ENCODE measurements around the gene CCDC69.
A peak's percentile ranks its signal among the peaks of the same experiment; 100 is the strongest.

The CCDC69 gene

DNA sequence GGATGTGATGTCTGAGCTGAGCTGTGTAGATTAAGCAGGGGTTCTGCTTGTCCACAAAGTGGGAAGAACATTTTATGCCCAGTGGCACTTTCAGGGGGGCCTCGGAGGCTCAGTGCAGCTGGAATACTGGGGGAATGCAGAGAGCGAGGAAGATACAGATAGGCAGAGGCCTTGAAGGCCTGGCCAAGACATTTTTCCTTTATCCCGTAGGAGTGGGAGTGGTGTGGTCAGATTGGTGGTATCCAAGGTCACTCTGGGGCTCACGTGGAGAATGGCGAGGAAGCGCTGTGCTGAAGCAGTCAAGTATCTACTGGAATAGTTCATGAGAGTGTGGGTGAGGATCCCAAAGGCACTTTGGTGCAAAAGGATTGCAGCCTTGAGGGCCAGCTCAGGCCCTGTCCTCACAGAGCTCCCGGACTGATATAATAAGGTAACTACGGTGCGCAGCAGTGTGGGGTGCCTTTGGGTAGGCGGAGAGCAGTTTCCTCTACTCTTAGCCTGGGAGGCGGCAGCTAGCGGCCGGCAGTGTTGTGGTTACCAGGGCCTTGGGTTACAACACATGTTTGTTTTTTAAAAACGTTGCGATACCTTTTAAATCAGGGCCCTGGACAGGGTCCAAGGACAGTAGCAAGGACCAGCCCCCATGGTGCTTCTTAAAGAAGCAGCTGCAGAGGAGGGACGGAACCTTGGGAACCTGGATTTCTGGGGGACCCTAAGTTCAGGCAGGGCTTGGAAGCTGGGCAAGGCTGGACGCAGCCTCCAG, 10.8 kb upstream of the CCDC69 start:
- Histone ChIP-seq H3K4me2 (ENCODE audit: low read depth, low read length, poor library complexity, severe bottlenecking) (peak overlapping the region; percentile 62), H3K79me2 (ENCODE audit: insufficient read depth, low read length) (no peaks in the 10 kb centered on the region), H2AFZ (ENCODE audit: low read depth, low read length, severe bottlenecking) (no peak overlapping the region), H3K27me3 (ENCODE audit: low read length) (no peaks in the 10 kb centered on the region), H3K9me2 (replicated peaks; ENCODE audit: insufficient read depth, low read length) (no peaks in the 10 kb centered on the region), H3K36me3 (ENCODE audit: low read length) (no peaks in the 10 kb centered on the region), H3F3A (ENCODE audit: insufficient read depth) (peaks cover 75% of the 10 kb centered on the region), H3K4me3 (ENCODE audit: insufficient read depth, low read length, poor library complexity, severe bottlenecking) (peak overlapping the region; percentile 30), H4K20me1 (ENCODE audit: low read depth, low read length) (no peaks in the 10 kb centered on the region), H3K9ac (ENCODE audit: low read length) (peak overlapping the region; percentile 68), H3K27ac (ENCODE audit: low read depth, low read length) (peak overlapping the region; percentile 99), H3K9me3 (ENCODE audit: insufficient read depth, low read length) (no peaks in the 10 kb centered on the region)
- TF ChIP-seq, protein P1, sequence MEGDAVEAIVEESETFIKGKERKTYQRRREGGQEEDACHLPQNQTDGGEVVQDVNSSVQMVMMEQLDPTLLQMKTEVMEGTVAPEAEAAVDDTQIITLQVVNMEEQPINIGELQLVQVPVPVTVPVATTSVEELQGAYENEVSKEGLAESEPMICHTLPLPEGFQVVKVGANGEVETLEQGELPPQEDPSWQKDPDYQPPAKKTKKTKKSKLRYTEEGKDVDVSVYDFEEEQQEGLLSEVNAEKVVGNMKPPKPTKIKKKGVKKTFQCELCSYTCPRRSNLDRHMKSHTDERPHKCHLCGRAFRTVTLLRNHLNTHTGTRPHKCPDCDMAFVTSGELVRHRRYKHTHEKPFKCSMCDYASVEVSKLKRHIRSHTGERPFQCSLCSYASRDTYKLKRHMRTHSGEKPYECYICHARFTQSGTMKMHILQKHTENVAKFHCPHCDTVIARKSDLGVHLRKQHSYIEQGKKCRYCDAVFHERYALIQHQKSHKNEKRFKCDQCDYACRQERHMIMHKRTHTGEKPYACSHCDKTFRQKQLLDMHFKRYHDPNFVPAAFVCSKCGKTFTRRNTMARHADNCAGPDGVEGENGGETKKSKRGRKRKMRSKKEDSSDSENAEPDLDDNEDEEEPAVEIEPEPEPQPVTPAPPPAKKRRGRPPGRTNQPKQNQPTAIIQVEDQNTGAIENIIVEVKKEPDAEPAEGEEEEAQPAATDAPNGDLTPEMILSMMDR (IDR thresholded peaks at IDR 0.05; ENCODE audit: insufficient read depth, low read length, poor library complexity, severe bottlenecking) = no peak
- no peak for TF ChIP-seq EZH2phosphoT487 (conservative IDR thresholded peaks at IDR 0.05; ENCODE audit: low read length)

DNA sequence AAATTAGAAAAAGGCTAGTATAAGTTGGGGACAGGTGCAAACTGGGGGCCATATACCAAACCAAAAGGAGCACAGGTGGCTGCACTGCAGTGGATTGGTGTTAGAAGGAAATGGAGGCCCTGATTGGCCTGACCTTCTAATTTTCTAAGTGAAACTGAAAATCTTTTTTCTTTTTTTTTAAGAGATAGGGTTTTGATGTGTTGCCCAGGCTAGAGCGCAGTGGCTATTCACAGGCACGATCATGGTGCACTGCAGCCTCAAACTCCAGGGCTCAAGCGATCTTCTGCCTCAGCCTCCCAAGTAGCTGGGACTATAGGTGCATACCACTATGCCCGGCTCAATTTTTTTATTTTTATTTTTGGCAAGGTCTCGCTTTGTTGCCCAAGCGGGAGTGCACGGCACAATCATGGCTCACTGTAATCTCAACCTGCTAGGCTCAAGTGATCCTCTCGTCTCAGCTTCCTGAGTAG, 9.8 kb upstream of the CCDC69 start:
- H3K79me2 ChIP-seq (ENCODE audit: insufficient read depth, low read length) = no peaks in the 10 kb centered on the region
- H3K4me2 ChIP-seq (ENCODE audit: low read depth, low read length, poor library complexity, severe bottlenecking) = peak overlapping the region; percentile 62
- H3K27ac ChIP-seq (ENCODE audit: low read depth, low read length) = peak overlapping the region; percentile 99
- peak overlapping the region; percentile 68 for H3K9ac ChIP-seq (ENCODE audit: low read length)
- TF ChIP-seq EZH2phosphoT487 (conservative IDR thresholded peaks at IDR 0.05; ENCODE audit: low read length) = no peak
- no peaks in the 10 kb centered on the region for H3K9me3 ChIP-seq (ENCODE audit: insufficient read depth, low read length)
- H3K27me3 ChIP-seq (ENCODE audit: low read length) = no peaks in the 10 kb centered on the region
- H4K20me1 ChIP-seq (ENCODE audit: low read depth, low read length) = no peaks in the 10 kb centered on the region
- peaks cover 71% of the 10 kb centered on the region for H3F3A ChIP-seq (ENCODE audit: insufficient read depth)
- H3K36me3 ChIP-seq (ENCODE audit: low read length) = no peaks in the 10 kb centered on the region
- H3K9me2 ChIP-seq (replicated peaks; ENCODE audit: insufficient read depth, low read length) = no peaks in the 10 kb centered on the region
- H3K4me3 ChIP-seq (ENCODE audit: insufficient read depth, low read length, poor library complexity, severe bottlenecking) = peak overlapping the region; percentile 27
- no peak overlapping the region for H2AFZ ChIP-seq (ENCODE audit: low read depth, low read length, severe bottlenecking)

DNA sequence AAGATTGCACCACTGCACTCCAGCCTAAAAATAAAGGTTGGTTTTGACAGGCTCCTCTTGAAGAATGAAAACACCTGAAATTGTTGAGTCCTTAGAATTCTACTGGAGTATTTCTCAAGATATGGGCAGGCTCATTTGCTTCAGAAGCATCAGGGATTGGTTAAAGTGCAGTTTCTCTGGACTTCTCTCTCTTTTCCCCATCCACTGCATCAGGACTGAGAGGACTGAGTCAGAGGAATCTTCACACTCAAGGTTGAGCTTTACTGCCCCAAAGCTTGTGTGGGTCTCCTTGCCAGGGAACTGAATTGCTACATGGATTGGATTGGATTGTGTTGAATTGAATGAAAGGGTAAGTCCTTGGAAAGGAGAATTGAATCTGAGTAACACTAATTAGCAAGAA, 7.5 kb upstream of the CCDC69 start:
- Histone ChIP-seq H4K20me1 (ENCODE audit: low read depth, low read length) (no peaks in the 10 kb centered on the region), H3K27ac (ENCODE audit: low read depth, low read length) (peak overlapping the region; percentile 99), H3K4me3 (ENCODE audit: insufficient read depth, low read length, poor library complexity, severe bottlenecking) (no peak overlapping the region), H2AFZ (ENCODE audit: low read depth, low read length, severe bottlenecking) (no peak overlapping the region), H3K9me2 (replicated peaks; ENCODE audit: insufficient read depth, low read length) (no peaks in the 10 kb centered on the region), H3F3A (ENCODE audit: insufficient read depth) (peaks cover 67% of the 10 kb centered on the region), H3K27me3 (ENCODE audit: low read length) (no peaks in the 10 kb centered on the region), H3K79me2 (ENCODE audit: insufficient read depth, low read length) (no peaks in the 10 kb centered on the region), H3K9me3 (ENCODE audit: insufficient read depth, low read length) (no peaks in the 10 kb centered on the region), H3K9ac (ENCODE audit: low read length) (peak overlapping the region; percentile 24; the same call in 1 of the 2 replicates), H3K36me3 (ENCODE audit: low read length) (no peaks in the 10 kb centered on the region), H3K4me2 (ENCODE audit: low read depth, low read length, poor library complexity, severe bottlenecking) (peak overlapping the region; percentile 5)
- TF ChIP-seq, protein P1 (IDR thresholded peaks at IDR 0.05; ENCODE audit: insufficient read depth, low read length, poor library complexity, severe bottlenecking) = no peak
- no peak for TF ChIP-seq EZH2phosphoT487 (conservative IDR thresholded peaks at IDR 0.05; ENCODE audit: low read length)

DNA sequence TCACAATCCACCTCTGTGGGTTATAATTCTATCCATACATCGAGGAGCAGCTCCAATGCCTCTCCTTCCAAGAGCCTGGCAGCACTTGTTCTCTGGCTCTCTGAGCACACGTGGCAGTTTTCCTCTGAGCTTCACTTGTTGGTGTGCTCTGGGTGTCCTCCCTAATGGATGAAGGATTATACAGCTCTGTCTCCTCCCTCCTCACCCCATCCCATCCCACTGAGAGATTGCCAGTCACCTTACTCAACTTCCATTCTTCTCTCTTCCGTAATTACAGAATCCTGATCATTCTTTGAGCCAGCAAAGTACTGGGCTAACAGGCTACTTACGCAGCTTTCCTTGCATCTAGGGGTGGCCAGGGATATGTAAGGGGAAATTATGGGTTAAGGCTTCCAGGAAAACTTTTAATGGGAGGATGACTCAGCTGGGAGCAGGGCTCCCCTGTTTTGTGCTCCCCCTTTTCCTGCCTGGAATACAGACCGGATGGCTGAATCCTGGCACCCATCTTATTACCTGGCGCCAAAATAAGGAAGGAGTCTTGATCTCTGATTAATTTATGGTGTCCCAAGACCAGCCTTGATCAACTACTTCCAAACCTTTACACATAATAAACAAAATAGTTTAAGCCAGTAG, 6.3 kb upstream of the CCDC69 start:
- peaks cover 73% of the 10 kb centered on the region for H3F3A ChIP-seq (ENCODE audit: insufficient read depth)
- H3K9me3 ChIP-seq (ENCODE audit: insufficient read depth, low read length) = no peaks in the 10 kb centered on the region
- no peaks in the 10 kb centered on the region for H3K36me3 ChIP-seq (ENCODE audit: low read length)
- TF ChIP-seq, protein P1 (IDR thresholded peaks at IDR 0.05; ENCODE audit: insufficient read depth, low read length, poor library complexity, severe bottlenecking) = no peak
- no peak for TF ChIP-seq EZH2phosphoT487 (conservative IDR thresholded peaks at IDR 0.05; ENCODE audit: low read length)
- H3K9ac ChIP-seq (ENCODE audit: low read length) = no peak overlapping the region
- H4K20me1 ChIP-seq (ENCODE audit: low read depth, low read length) = no peaks in the 10 kb centered on the region
- H3K79me2 ChIP-seq (ENCODE audit: insufficient read depth, low read length) = no peaks in the 10 kb centered on the region
- no peak overlapping the region for H2AFZ ChIP-seq (ENCODE audit: low read depth, low read length, severe bottlenecking)
- no peak overlapping the region for H3K4me3 ChIP-seq (ENCODE audit: insufficient read depth, low read length, poor library complexity, severe bottlenecking)
- H3K27ac ChIP-seq (ENCODE audit: low read depth, low read length) = peak overlapping the region; percentile 99
- no peak overlapping the region for H3K4me2 ChIP-seq (ENCODE audit: low read depth, low read length, poor library complexity, severe bottlenecking)
- H3K9me2 ChIP-seq (replicated peaks; ENCODE audit: insufficient read depth, low read length) = no peaks in the 10 kb centered on the region
- H3K27me3 ChIP-seq (ENCODE audit: low read length) = no peaks in the 10 kb centered on the region
